Neuron (in vitro differentiated cells): ENCODE data around the gene EXD3.
"Not testable (repeated sequence)": the region's sequence is repeated elsewhere in the genome, so short reads cannot be mapped to it uniquely, and the experiment has no call there.

Source experiments
- H2AFZ ChIP-seq: one replicate; pipeline ENCODE4 v1.6.1; 2013; ENCODE audit warnings: low read depth, mild to moderate bottlenecking, inconsistent platforms, low read length, moderate library complexity
- H3K27me3 ChIP-seq: one replicate; pipeline ENCODE4 v1.6.1; 2013; ENCODE audit warnings: low read length; ENCODE audit not compliant: insufficient read depth
- H3K36me3 ChIP-seq: one replicate; pipeline ENCODE4 v1.6.1; 2013; ENCODE audit warnings: low read length; ENCODE audit not compliant: insufficient read depth
- H3K4me1 ChIP-seq: one replicate; pipeline ENCODE4 v1.6.1; 2013; ENCODE audit warnings: low read length; ENCODE audit not compliant: insufficient read depth
- H3K4me3 ChIP-seq: 2 replicates; pipeline ENCODE4 v1.5.1; 2013; ENCODE audit warnings: mild to moderate bottlenecking, low read length, moderate library complexity
- H3K9me3 ChIP-seq: one replicate; pipeline ENCODE4 v1.6.1; 2013; ENCODE audit warnings: low read length

The EXD3 gene

GRCh38 chr9:137411260-137411644, 11.7 kb downstream of the EXD3 start:
- Histone ChIP-seq H3K36me3 (no peaks in the 10 kb centered on the region), H3K27me3 (no peaks in the 10 kb centered on the region), H2AFZ (no peak overlapping the region), H3K4me1 (peaks cover 7% of the 10 kb centered on the region), H3K4me3 (no peak overlapping the region), H3K9me3 (no peaks in the 10 kb centered on the region)

GRCh38 chr9:137410891-137411249, 12.1 kb downstream of the EXD3 start:
- Histone ChIP-seq H3K4me1 (peaks cover 8% of the 10 kb centered on the region), H3K9me3 (no peaks in the 10 kb centered on the region), H2AFZ (no peak overlapping the region), H3K36me3 (no peaks in the 10 kb centered on the region), H3K27me3 (no peaks in the 10 kb centered on the region), H3K4me3 (no peak overlapping the region)

DNA sequence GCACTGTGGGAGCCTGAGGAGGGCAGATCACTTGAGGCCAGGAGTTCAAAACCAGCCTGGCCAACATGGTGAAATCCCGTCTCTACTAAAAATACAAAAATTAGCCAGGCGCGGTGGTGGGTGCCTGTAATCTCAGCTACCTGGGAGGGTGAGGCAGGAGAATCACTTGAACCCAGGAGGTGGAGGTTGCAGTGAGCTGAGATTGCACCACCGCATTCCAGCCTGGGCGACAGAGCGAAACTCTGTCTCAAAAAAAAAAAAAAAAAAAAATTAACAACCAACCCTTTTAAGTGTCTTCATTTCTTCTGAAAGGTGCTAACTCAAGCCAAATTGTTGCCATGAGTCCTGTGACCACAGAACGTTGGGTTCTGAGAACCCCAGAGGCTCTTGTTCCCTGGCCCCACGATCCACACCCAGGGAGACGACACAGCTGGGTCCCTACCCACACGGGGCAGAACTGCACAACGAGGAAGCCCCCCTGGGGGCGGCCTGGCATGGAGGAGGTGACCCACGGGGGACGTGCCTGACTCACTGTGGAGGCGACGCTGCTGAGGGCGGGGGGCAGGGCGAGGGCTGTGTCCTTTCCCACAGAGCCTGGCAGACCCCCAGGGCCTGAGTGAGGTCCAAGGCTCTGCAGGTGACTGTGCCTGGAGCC, 12.6 kb downstream of the EXD3 start:
- not testable (repeated sequence) for H3K4me3 ChIP-seq, H3K4me1 ChIP-seq, H3K36me3 ChIP-seq, H3K9me3 ChIP-seq, H3K27me3 ChIP-seq, H2AFZ ChIP-seq

GRCh38 chr9:137409515-137409914, 13.4 kb downstream of the EXD3 start:
- no peak overlapping the region for H3K4me3 ChIP-seq
- peaks cover 8% of the 10 kb centered on the region for H3K4me1 ChIP-seq
- no peak overlapping the region for H2AFZ ChIP-seq
- no peaks in the 10 kb centered on the region for H3K27me3 ChIP-seq
- H3K9me3 ChIP-seq, result no peaks in the 10 kb centered on the region
- no peaks in the 10 kb centered on the region for H3K36me3 ChIP-seq

DNA sequence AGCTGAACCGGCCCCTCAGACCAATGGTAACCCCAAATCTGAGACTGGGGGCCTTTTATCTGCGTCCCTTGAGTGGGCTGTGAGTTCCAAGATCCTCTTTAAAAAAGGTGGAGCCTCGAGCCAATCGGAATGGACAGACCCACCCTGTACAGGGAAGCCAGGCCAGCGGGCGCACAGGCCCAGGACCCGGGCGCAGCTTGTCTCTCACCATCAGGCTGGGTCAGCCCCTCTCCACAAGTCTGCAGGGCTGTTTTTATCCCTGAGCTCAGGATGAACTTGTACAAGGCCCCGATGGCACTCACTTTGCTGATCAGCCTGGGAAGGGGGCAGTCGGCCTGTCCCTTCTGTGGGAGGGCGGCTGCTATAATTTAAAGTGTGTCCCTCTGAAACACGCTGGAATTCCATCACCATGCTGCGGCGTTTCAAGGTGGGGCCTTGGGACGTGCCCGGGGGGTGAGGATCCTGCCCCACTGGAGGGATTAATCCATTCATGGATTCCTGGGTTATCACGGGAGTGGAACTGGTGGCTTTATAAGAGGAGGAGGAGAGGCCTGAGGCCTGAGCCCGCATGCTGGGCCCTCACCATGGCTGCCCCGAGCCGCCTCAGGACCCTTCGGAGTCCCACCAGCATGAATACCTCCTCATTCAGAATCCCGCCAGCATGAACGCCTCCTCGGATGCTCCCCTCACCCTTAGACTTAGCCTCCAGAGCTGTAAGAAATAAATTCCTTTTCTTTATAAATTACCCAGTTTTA, 14.1 kb downstream of the EXD3 start:
- no peaks in the 10 kb centered on the region for H3K27me3 ChIP-seq
- peaks cover 8% of the 10 kb centered on the region for H3K4me1 ChIP-seq
- H3K36me3 ChIP-seq, result no peaks in the 10 kb centered on the region
- no peak overlapping the region for H2AFZ ChIP-seq
- no peak overlapping the region for H3K4me3 ChIP-seq
- H3K9me3 ChIP-seq, result no peaks in the 10 kb centered on the region

- H3K4me3 ChIP-seq, result no peak overlapping the region
- no peaks in the 10 kb centered on the region for H3K27me3 ChIP-seq
- no peaks in the 10 kb centered on the region for H3K9me3 ChIP-seq
- no peaks in the 10 kb centered on the region for H3K36me3 ChIP-seq
- H2AFZ ChIP-seq, result no peak overlapping the region
- H3K4me1 ChIP-seq, result peaks cover 8% of the 10 kb centered on the region
These were observed 15.2 kb downstream of the EXD3 start for GRCh38 chr9:137407590-137408300.

DNA sequence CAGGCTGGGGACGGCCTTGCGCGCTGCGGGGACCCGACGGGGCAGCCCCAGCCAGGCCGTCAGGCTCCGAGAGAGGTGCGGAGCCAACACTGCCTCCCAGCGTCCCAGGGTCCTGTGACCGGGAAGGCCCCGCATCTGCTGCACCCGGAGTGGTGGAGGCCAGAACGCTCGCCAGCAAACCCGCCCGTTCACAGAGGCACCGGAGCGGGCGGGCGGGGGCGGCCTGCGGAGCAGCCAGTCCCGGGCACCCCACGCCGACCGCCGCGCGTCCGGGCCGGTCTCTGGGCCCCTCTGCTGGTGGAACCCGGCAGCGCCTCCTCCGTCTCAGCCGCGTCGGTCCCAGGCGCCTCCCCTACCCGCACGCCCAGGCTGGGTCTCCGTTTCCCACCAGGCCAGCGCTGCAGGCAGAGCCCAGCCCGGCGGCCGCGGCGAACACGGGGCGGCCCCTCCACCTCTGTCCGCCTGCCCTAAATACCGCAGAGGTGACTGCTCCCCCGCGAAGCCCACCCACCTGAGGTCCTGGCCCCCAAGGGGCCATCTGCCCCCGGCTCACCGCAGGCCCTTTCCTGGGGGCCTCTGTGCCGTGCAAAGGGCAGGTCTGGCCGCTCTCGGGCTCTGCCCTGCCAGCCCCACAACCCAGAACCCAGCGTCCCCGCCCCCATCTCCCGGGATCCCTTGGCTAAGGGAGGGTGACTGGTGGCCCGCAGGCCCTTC, 15.9 kb downstream of the EXD3 start:
- Histone ChIP-seq H3K4me1 (peaks cover 6% of the 10 kb centered on the region), H3K9me3 (peaks cover 2% of the 10 kb centered on the region), H3K36me3 (peaks cover 2% of the 10 kb centered on the region), H2AFZ (no peak overlapping the region), H3K27me3 (no peaks in the 10 kb centered on the region), H3K4me3 (peak overlapping the region; percentile 25)

GRCh38 chr9:137406085-137406760, 16.7 kb downstream of the EXD3 start:
- Histone ChIP-seq H3K4me3 (no peak overlapping the region), H3K4me1 (peaks cover 6% of the 10 kb centered on the region)

DNA sequence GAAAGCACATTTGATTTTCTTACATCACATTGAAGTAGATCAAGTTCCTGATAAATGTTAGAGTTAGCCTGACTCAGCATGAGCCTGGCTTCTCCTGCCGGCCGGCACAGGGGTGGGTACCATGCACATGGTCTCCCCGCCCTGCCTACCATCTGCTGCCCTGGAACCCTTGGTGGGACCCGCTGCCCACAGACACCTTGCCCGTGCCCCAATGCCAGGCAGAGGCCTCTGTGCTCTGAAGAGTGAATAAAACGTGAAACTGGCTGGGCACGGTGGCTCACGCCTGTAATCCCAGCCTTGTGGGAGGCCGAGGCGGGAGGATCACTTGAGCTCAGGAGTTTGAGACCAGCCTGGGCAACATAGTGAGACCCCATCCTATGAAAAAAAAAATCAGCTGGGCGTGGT, 17.3 kb downstream of the EXD3 start:
- no peaks in the 10 kb centered on the region for H3K27me3 ChIP-seq
- H2AFZ ChIP-seq, result no peak overlapping the region

More at GRCh38 chr9:137406085-137406760, 16.7 kb downstream of the EXD3 start:
- Histone ChIP-seq H3K27me3 (no peaks in the 10 kb centered on the region), H3K36me3 (peaks cover 2% of the 10 kb centered on the region), H2AFZ (no peak overlapping the region), H3K9me3 (peaks cover 2% of the 10 kb centered on the region)

GRCh38 chr9:137404961-137405567, 17.9 kb downstream of the EXD3 start:
- no peak overlapping the region for H3K4me3 ChIP-seq
- no peak overlapping the region for H2AFZ ChIP-seq
- peaks cover 6% of the 10 kb centered on the region for H3K4me1 ChIP-seq
- H3K9me3 ChIP-seq, result peaks cover 4% of the 10 kb centered on the region
- peaks cover 2% of the 10 kb centered on the region for H3K36me3 ChIP-seq
- H3K27me3 ChIP-seq, result no peaks in the 10 kb centered on the region

More for the DNA sequence above, 17.3 kb downstream of the EXD3 start:
- peaks cover 2% of the 10 kb centered on the region for H3K36me3 ChIP-seq
- H3K4me1 ChIP-seq, result peaks cover 6% of the 10 kb centered on the region
- H3K4me3 ChIP-seq, result no peak overlapping the region
- H3K9me3 ChIP-seq, result peaks cover 4% of the 10 kb centered on the region

- Histone ChIP-seq H3K36me3 (peaks cover 2% of the 10 kb centered on the region), H3K4me1 (peaks cover 6% of the 10 kb centered on the region), H2AFZ (no peak overlapping the region), H3K4me3 (no peak overlapping the region), H3K9me3 (peaks cover 8% of the 10 kb centered on the region), H3K27me3 (no peaks in the 10 kb centered on the region)
These were observed 19.7 kb downstream of the EXD3 start for GRCh38 chr9:137403269-137403668.

- Histone ChIP-seq H3K4me3 (no peak overlapping the region), H3K36me3 (peaks cover 2% of the 10 kb centered on the region), H2AFZ (no peak overlapping the region), H3K9me3 (peaks cover 8% of the 10 kb centered on the region), H3K4me1 (peaks cover 6% of the 10 kb centered on the region), H3K27me3 (no peaks in the 10 kb centered on the region)
These were observed 20.2 kb downstream of the EXD3 start for GRCh38 chr9:137402746-137403145.
